ENCODE results near the gene CBX8. TPM values are rescaled to one million over a fixed set of nuclear protein-coding genes. Genes with fewer than 3 reads are reported as not detected.

Gene CBX8
- total RNA-seq, 1 experiment from 2014 or later, result 2.0 TPM

DNA sequence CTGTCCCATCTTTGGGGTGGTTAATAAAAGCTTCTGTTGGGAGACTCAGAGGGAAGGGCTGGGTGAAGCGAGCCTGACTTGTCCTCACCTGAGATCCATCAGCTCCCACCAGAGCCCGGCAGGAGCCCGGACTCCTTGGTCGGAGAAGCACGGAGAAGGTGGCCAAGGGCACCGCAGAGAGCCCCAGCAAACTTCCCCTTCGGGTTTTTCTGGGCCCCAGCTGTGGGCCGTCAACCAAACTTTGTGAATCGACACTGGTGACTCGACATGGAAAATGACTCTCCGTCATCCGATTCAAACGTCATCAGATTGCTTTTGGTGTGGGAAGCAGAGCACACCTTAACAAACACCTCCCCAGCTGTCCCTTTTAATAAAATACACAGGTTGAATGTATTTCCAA, 44.7 kb downstream of the CBX8 start:
- CTCF ChIA-PET, result interaction anchor here (0.9 to 2.8 kb wide), 4 partner anchors 11 to 35 kb away, joined by 3 to 16 read pairs (median 4); no protein-coding TSS in a partner anchor
- DNase-seq (ENCODE audit: low spot score), result no peak

DNA sequence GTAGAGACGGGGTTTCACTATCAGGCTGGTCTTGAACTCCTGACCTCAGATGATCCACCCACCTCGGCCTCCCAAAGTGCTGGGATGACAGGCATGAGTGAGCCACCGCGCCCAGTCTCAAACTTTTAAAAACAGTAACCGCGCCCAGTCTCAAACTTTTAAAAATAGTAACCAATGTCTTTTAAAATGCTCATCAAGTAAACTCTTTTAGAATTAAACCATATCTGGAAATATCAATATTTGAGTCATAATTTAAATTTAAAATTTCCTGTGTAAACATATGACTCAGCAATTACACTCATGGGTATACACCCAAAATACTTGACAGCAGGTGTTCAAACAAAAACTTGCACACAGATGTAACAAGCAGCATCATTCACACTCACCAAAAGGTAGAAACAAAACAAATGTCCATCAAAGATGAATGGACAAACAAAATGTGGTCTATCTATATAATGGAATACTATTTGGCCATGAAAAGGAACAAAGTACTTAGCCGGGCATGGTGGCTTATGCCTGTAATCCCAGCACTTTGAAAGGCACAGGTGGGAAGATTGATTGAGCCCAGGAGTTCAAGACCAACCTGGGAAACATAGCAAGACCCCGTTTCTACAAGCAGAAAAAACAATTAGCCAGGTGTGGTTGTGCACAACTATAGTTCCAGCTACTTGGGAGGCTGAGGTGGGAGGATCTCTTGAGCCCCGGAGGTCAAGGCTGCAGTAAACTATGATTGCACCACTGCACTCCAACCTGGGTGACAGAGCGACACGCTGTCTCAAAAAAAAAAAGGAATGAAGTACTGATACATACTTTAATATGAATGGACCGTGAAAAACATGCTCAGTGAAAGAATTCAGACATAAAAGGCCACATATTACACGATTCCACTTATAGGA, 46.0 kb downstream of the CBX8 start:
- CTCF ChIA-PET, result interaction anchor here (1.0 to 2.8 kb wide), 2 partner anchors 9 to 94 kb away, joined by 3 to 16 read pairs; no protein-coding TSS in a partner anchor
- TF ChIP-seq, protein P1, sequence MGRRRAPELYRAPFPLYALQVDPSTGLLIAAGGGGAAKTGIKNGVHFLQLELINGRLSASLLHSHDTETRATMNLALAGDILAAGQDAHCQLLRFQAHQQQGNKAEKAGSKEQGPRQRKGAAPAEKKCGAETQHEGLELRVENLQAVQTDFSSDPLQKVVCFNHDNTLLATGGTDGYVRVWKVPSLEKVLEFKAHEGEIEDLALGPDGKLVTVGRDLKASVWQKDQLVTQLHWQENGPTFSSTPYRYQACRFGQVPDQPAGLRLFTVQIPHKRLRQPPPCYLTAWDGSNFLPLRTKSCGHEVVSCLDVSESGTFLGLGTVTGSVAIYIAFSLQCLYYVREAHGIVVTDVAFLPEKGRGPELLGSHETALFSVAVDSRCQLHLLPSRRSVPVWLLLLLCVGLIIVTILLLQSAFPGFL (CRISPR knock-in tag; IDR thresholded peaks at IDR 0.05; ENCODE audit: borderline replicate concordance), result no peak
- no peak for TF ChIP-seq ZNF317 (CRISPR knock-in tag; IDR thresholded peaks at IDR 0.05; ENCODE audit: borderline replicate concordance, low read depth)
- TF ChIP-seq, protein P2, sequence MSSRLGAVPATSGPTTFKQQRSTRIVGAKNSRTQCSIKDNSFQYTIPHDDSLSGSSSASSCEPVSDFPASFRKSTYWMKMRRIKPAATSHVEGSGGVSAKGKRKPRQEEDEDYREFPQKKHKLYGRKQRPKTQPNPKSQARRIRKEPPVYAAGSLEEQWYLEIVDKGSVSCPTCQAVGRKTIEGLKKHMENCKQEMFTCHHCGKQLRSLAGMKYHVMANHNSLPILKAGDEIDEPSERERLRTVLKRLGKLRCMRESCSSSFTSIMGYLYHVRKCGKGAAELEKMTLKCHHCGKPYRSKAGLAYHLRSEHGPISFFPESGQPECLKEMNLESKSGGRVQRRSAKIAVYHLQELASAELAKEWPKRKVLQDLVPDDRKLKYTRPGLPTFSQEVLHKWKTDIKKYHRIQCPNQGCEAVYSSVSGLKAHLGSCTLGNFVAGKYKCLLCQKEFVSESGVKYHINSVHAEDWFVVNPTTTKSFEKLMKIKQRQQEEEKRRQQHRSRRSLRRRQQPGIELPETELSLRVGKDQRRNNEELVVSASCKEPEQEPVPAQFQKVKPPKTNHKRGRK (CRISPR knock-in tag; IDR thresholded peaks at IDR 0.05; ENCODE audit: borderline replicate concordance), result no peak
- TF ChIP-seq, protein P3, sequence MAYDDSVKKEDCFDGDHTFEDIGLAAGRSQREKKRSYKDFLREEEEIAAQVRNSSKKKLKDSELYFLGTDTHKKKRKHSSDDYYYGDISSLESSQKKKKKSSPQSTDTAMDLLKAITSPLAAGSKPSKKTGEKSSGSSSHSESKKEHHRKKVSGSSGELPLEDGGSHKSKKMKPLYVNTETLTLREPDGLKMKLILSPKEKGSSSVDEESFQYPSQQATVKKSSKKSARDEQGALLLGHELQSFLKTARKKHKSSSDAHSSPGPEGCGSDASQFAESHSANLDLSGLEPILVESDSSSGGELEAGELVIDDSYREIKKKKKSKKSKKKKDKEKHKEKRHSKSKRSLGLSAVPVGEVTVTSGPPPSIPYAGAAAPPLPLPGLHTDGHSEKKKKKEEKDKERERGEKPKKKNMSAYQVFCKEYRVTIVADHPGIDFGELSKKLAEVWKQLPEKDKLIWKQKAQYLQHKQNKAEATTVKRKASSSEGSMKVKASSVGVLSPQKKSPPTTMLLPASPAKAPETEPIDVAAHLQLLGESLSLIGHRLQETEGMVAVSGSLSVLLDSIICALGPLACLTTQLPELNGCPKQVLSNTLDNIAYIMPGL (CRISPR knock-in tag; IDR thresholded peaks at IDR 0.05), result no peak
- no peak for TF ChIP-seq IRF2 (CRISPR knock-in tag; IDR thresholded peaks at IDR 0.05; ENCODE audit: borderline replicate concordance, low read depth)
- TF ChIP-seq PRRX2 (CRISPR knock-in tag; IDR thresholded peaks at IDR 0.05), result no peak
- no peak for TF ChIP-seq ESRRA (CRISPR knock-in tag; IDR thresholded peaks at IDR 0.05; ENCODE audit: borderline replicate concordance)
- no peak for TF ChIP-seq NR2C2 (CRISPR knock-in tag; IDR thresholded peaks at IDR 0.05)
- TF ChIP-seq RORB (CRISPR knock-in tag; IDR thresholded peaks at IDR 0.05), result no peak
- TF ChIP-seq, protein P4, sequence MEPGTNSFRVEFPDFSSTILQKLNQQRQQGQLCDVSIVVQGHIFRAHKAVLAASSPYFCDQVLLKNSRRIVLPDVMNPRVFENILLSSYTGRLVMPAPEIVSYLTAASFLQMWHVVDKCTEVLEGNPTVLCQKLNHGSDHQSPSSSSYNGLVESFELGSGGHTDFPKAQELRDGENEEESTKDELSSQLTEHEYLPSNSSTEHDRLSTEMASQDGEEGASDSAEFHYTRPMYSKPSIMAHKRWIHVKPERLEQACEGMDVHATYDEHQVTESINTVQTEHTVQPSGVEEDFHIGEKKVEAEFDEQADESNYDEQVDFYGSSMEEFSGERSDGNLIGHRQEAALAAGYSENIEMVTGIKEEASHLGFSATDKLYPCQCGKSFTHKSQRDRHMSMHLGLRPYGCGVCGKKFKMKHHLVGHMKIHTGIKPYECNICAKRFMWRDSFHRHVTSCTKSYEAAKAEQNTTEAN (CRISPR knock-in tag; IDR thresholded peaks at IDR 0.05), result no peak
- TF ChIP-seq, protein P5, sequence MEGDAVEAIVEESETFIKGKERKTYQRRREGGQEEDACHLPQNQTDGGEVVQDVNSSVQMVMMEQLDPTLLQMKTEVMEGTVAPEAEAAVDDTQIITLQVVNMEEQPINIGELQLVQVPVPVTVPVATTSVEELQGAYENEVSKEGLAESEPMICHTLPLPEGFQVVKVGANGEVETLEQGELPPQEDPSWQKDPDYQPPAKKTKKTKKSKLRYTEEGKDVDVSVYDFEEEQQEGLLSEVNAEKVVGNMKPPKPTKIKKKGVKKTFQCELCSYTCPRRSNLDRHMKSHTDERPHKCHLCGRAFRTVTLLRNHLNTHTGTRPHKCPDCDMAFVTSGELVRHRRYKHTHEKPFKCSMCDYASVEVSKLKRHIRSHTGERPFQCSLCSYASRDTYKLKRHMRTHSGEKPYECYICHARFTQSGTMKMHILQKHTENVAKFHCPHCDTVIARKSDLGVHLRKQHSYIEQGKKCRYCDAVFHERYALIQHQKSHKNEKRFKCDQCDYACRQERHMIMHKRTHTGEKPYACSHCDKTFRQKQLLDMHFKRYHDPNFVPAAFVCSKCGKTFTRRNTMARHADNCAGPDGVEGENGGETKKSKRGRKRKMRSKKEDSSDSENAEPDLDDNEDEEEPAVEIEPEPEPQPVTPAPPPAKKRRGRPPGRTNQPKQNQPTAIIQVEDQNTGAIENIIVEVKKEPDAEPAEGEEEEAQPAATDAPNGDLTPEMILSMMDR (IDR thresholded peaks at IDR 0.05), result no peak
- TF ChIP-seq, protein P6, sequence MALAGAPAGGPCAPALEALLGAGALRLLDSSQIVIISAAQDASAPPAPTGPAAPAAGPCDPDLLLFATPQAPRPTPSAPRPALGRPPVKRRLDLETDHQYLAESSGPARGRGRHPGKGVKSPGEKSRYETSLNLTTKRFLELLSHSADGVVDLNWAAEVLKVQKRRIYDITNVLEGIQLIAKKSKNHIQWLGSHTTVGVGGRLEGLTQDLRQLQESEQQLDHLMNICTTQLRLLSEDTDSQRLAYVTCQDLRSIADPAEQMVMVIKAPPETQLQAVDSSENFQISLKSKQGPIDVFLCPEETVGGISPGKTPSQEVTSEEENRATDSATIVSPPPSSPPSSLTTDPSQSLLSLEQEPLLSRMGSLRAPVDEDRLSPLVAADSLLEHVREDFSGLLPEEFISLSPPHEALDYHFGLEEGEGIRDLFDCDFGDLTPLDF (CRISPR knock-in tag; IDR thresholded peaks at IDR 0.05), result no peak
- DNase-seq (ENCODE audit: low spot score), result no peak
- Mint-ChIP-seq H3K4me3 (no peak overlapping the region), H3K27ac (no peak overlapping the region), H3K36me3 (no peaks in the 10 kb centered on the region), H3K4me1 (peaks cover 15% of the 10 kb centered on the region), H3K9me3 (no peaks in the 10 kb centered on the region), H3K27me3 (ENCODE audit: low read depth) (peaks cover 60% of the 10 kb centered on the region)
- POLR2A ChIA-PET, result no interaction called here
- no peak for ATAC-seq

More for the DNA sequence above, 44.7 kb downstream of the CBX8 start:
- Mint-ChIP-seq H3K27ac (no peak overlapping the region), H3K4me1 (peaks cover 5% of the 10 kb centered on the region), H3K4me3 (no peak overlapping the region), H3K9me3 (no peaks in the 10 kb centered on the region), H3K27me3 (ENCODE audit: low read depth) (peaks cover 52% of the 10 kb centered on the region), H3K36me3 (no peaks in the 10 kb centered on the region)
- no peak for ATAC-seq
- TF ChIP-seq ATF1 (CRISPR knock-in tag; IDR thresholded peaks at IDR 0.05) (no peak), ZNF416 (CRISPR knock-in tag; IDR thresholded peaks at IDR 0.05) (no peak), ZNF263 (CRISPR knock-in tag; IDR thresholded peaks at IDR 0.05; ENCODE audit: low read depth) (no peak), ZNF219 (CRISPR knock-in tag; IDR thresholded peaks at IDR 0.05; ENCODE audit: borderline replicate concordance) (no peak)
- TF ChIP-seq, protein P7, sequence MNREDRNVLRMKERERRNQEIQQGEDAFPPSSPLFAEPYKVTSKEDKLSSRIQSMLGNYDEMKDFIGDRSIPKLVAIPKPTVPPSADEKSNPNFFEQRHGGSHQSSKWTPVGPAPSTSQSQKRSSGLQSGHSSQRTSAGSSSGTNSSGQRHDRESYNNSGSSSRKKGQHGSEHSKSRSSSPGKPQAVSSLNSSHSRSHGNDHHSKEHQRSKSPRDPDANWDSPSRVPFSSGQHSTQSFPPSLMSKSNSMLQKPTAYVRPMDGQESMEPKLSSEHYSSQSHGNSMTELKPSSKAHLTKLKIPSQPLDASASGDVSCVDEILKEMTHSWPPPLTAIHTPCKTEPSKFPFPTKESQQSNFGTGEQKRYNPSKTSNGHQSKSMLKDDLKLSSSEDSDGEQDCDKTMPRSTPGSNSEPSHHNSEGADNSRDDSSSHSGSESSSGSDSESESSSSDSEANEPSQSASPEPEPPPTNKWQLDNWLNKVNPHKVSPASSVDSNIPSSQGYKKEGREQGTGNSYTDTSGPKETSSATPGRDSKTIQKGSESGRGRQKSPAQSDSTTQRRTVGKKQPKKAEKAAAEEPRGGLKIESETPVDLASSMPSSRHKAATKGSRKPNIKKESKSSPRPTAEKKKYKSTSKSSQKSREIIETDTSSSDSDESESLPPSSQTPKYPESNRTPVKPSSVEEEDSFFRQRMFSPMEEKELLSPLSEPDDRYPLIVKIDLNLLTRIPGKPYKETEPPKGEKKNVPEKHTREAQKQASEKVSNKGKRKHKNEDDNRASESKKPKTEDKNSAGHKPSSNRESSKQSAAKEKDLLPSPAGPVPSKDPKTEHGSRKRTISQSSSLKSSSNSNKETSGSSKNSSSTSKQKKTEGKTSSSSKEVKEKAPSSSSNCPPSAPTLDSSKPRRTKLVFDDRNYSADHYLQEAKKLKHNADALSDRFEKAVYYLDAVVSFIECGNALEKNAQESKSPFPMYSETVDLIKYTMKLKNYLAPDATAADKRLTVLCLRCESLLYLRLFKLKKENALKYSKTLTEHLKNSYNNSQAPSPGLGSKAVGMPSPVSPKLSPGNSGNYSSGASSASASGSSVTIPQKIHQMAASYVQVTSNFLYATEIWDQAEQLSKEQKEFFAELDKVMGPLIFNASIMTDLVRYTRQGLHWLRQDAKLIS (CRISPR knock-in tag; IDR thresholded peaks at IDR 0.05; ENCODE audit: borderline replicate concordance), result no peak
- TF ChIP-seq, protein P8, sequence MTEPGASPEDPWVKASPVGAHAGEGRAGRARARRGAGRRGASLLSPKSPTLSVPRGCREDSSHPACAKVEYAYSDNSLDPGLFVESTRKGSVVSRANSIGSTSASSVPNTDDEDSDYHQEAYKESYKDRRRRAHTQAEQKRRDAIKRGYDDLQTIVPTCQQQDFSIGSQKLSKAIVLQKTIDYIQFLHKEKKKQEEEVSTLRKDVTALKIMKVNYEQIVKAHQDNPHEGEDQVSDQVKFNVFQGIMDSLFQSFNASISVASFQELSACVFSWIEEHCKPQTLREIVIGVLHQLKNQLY (CRISPR knock-in tag; IDR thresholded peaks at IDR 0.05), result no peak
- POLR2A ChIA-PET, result no interaction called here

Data from WTC11 (cell line).